HG03521 (cell line): Measurements from ENCODE around the gene STAT5A.

ENCODE experiments used
- ATAC-seq: cut with Tn5 transposase; IDR thresholded peaks from one replicate; pipeline ENCODE4 v1.9.1; 2021; ENCODE audit warnings: mild to moderate bottlenecking, moderate library complexity; ENCODE audit not compliant: unreplicated experiment

STAT5A gene

GRCh38 chr17:42322382-42323267, 34.3 kb downstream of the STAT5A start:
- peak; percentile 52 for ATAC-seq

- no peak for ATAC-seq
Measured at GRCh38 chr17:42323268-42323773, 35.0 kb downstream of the STAT5A start.

- no peak for ATAC-seq
Measured at GRCh38 chr17:42325026-42325425, 36.7 kb downstream of the STAT5A start.

GRCh38 chr17:42329025-42329976, 41.0 kb downstream of the STAT5A start:
- ATAC-seq: no peak

GRCh38 chr17:42333053-42333452, 44.8 kb downstream of the STAT5A start:
- ATAC-seq: no peak

- no peak for ATAC-seq
Measured at GRCh38 chr17:42334677-42335076, 46.4 kb downstream of the STAT5A start.

- ATAC-seq: peak; percentile 46
Measured at GRCh38 chr17:42337442-42337841, 49.1 kb downstream of the STAT5A start.

GRCh38 chr17:42338427-42338985, 50.2 kb downstream of the STAT5A start:
- no peak for ATAC-seq

- ATAC-seq: no peak
Measured at GRCh38 chr17:42339221-42339620, 50.9 kb downstream of the STAT5A start.

GRCh38 chr17:42340691-42341127, 52.4 kb downstream of the STAT5A start:
- no peak for ATAC-seq

GRCh38 chr17:42341568-42341967, 53.3 kb downstream of the STAT5A start:
- no peak for ATAC-seq

GRCh38 chr17:42342242-42343008, 54.1 kb downstream of the STAT5A start:
- no peak for ATAC-seq

GRCh38 chr17:42345396-42346073, 57.2 kb downstream of the STAT5A start:
- ATAC-seq: no peak

- no peak for ATAC-seq
Measured at GRCh38 chr17:42346481-42346880, 58.2 kb downstream of the STAT5A start.

- ATAC-seq: no peak
Measured at GRCh38 chr17:42347198-42347597, 58.9 kb downstream of the STAT5A start.

GRCh38 chr17:42347606-42348005, 59.3 kb downstream of the STAT5A start:
- no peak for ATAC-seq

- ATAC-seq: no peak
Measured at GRCh38 chr17:42348104-42348503, 59.8 kb downstream of the STAT5A start.

- ATAC-seq: no peak
Measured at GRCh38 chr17:42354956-42355843, 66.9 kb downstream of the STAT5A start.

- ATAC-seq: no peak
Measured at GRCh38 chr17:42358434-42358833, 70.1 kb downstream of the STAT5A start.
